ENCODE measurements around the gene CMSS1.

- TF ChIP-seq CTCF (IDR thresholded peaks at IDR 0.05): no peak
- no peak for TF ChIP-seq POLR2A (IDR thresholded peaks at IDR 0.05; ENCODE audit: low read depth)
Measured at GRCh38 chr3:100169201-100169920, 351.7 kb downstream of the CMSS1 start.

All from esophagus muscularis mucosa (tissue), 3 donors.